Breast epithelium (tissue), 3 donors: ENCODE data around the gene NUP62CL.

Experiments used
- POLR2A ChIP-seq: fragments of 450-650 bp; IDR thresholded peaks from one replicate; pipeline ENCODE4 v1.6.1; 2016; ENCODE audit warnings: antibody characterized with exemption, mild to moderate bottlenecking, moderate library complexity
- TF ChIP-seq, protein P1 (sequence below), 3 donors: fragments of 450-650 bp; IDR thresholded peaks; one replicate each; pipeline ENCODE4 v1.5.1; 2016 to 2017; ENCODE audit warnings: antibody characterized with exemption in 3 of 3, mild to moderate bottlenecking in 3 of 3, moderate library complexity in 3 of 3

DNA sequence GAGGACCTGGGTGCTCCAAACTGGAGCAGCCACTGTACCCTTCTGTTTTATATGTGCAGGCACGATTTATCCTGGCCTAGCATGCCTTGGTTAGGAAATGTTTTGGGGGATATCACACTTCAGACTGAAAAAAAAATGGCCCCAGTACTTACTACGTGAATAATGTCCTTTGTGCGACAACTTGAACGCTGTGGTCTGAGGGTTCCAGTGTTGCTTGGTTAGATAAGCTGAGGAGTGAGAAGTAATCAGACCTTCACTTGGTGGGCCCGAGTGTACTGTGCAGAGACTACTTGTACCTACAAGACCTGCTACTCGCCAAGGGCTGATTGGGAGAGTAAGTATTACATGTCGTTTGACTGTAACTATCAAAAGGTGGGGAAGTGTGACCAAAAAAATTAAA lies 856 bp upstream of the NUP62CL start:
- TF ChIP-seq POLR2A, result no peak
- TF ChIP-seq, protein P1, sequence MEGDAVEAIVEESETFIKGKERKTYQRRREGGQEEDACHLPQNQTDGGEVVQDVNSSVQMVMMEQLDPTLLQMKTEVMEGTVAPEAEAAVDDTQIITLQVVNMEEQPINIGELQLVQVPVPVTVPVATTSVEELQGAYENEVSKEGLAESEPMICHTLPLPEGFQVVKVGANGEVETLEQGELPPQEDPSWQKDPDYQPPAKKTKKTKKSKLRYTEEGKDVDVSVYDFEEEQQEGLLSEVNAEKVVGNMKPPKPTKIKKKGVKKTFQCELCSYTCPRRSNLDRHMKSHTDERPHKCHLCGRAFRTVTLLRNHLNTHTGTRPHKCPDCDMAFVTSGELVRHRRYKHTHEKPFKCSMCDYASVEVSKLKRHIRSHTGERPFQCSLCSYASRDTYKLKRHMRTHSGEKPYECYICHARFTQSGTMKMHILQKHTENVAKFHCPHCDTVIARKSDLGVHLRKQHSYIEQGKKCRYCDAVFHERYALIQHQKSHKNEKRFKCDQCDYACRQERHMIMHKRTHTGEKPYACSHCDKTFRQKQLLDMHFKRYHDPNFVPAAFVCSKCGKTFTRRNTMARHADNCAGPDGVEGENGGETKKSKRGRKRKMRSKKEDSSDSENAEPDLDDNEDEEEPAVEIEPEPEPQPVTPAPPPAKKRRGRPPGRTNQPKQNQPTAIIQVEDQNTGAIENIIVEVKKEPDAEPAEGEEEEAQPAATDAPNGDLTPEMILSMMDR (IDR thresholded peaks at IDR 0.05), result no peak
